K562 (cell line): ENCODE data around the gene NOSTRIN. TPM values are rescaled to one million over a fixed set of nuclear protein-coding genes. Genes with fewer than 3 reads are reported as not detected.

ENCODE experiments used
- ATAC-seq: fragments of 200-7000 bp; cut with Tn5 transposase; 3 replicates; pipeline ENCODE4 v1.9.1; 2020; ENCODE audit warnings: moderate library complexity
- BruUV-seq: library from RNA; stranded (reverse); fragments of 400-500 nt; replicated peaks from 2 replicates; lab custom pipeline; 2021; lab: Mats Ljungman, UMichigan
- CTCF ChIA-PET: fragments of 300-600 bp; formaldehyde crosslinking; extraction: SDS; loops from one replicate; lab custom pipeline; 2021; ENCODE audit warnings: low intra/inter-chr PET ratio; lab: Yijun Ruan, JAX
- POLR2A ChIA-PET: fragments of 300-600, 350-650 bp; sonication (Branson Sonifier 250); formaldehyde crosslinking; extraction: SDS; loops from one replicate; lab custom pipeline; 2021; ENCODE audit warnings: antibody characterized with exemption, inconsistent platforms; lab: Yijun Ruan, JAX
- DNase-seq, 4 experiments: peaks; one replicate each; pipeline versions ENCODE4 v3.0.0 to v3.0.0-alpha.2; 2011 to 2018; ENCODE audit warnings: low spot score in 3 of 4, mixed read lengths in 3 of 4; ENCODE audit errors: extremely low read depth in 1 of 4
- FAIRE-seq: peaks from 2 replicates; lab custom pipeline; 2011; peaks lifted over from hg19 to GRCh38; lab: Jason Lieb, UNC
- H2AFZ ChIP-seq: 2 replicates; pipeline ENCODE4 v1.6.0; 2011; ENCODE audit warnings: low read depth, low read length, control low read depth, inconsistent platforms
- H3K27ac ChIP-seq: fragments of 200-600 bp; 3 replicates; pipeline ENCODE4 v1.8.0; 2011; ENCODE audit warnings: low read depth, mild to moderate bottlenecking, control low read depth, inconsistent platforms, low read length, moderate library complexity, mixed read lengths; ENCODE audit errors: extremely low read depth
- H3K27me3 ChIP-seq, 2 experiments: fragments of 300-600 bp in 1 of 2; 2 replicates in 1 of 2; 3 replicates in 1 of 2; pipeline versions ENCODE4 v1.6.0 to v1.8.0; 2011; ENCODE audit warnings: inconsistent platforms in 2 of 2, low read length in 2 of 2, mild to moderate bottlenecking in 1 of 2, mixed read lengths in 1 of 2, moderate library complexity in 1 of 2; ENCODE audit not compliant: control insufficient read depth in 2 of 2, insufficient read depth in 2 of 2
- H3K36me3 ChIP-seq: fragments of 300-600 bp; 3 replicates; pipeline ENCODE4 v1.8.0; 2011; ENCODE audit warnings: mild to moderate bottlenecking, low read length, inconsistent platforms; ENCODE audit not compliant: control insufficient read depth, insufficient read depth
- H3K4me1 ChIP-seq, 2 experiments: fragments of 200-600 bp in 1 of 2; replicated peaks in 1 of 2; 2 replicates in 1 of 2; 3 replicates in 1 of 2; pipeline versions ENCODE4 v1.5.1 to v1.8.0; 2011; ENCODE audit warnings: inconsistent platforms in 2 of 2, low read length in 2 of 2, mild to moderate bottlenecking in 1 of 2, mixed read lengths in 1 of 2, moderate library complexity in 1 of 2; ENCODE audit not compliant: control insufficient read depth in 2 of 2, insufficient read depth in 2 of 2
- H3K4me2 ChIP-seq: 2 replicates; pipeline ENCODE4 v1.6.1; 2011; ENCODE audit warnings: low read length, control low read depth, inconsistent platforms, mixed read lengths; ENCODE audit not compliant: insufficient read depth
- H3K4me3 ChIP-seq: fragments of 200-600 bp; sonication (generic), shearing (Covaris generic); 2 replicates; pipeline ENCODE4 v1.5.1; 2016; ENCODE audit warnings: control low read depth, inconsistent platforms
- H3K79me2 ChIP-seq: fragments of 200-600 bp; 3 replicates; pipeline ENCODE4 v1.8.0; 2011; ENCODE audit warnings: low read length, inconsistent platforms; ENCODE audit not compliant: control insufficient read depth, insufficient read depth
- H3K9ac ChIP-seq, 2 experiments: 2 replicates each; pipeline versions ENCODE4 v1.6.0 to v1.6.1; 2011; ENCODE audit warnings: low read depth in 2 of 2, low read length in 2 of 2, control low read depth in 1 of 2, inconsistent platforms in 1 of 2, mild to moderate bottlenecking in 1 of 2, mixed read lengths in 1 of 2; ENCODE audit not compliant: insufficient read depth in 1 of 2
- H3K9me1 ChIP-seq: one replicate; pipeline ENCODE4 v1.6.0; 2011; ENCODE audit warnings: inconsistent platforms, mild to moderate bottlenecking, low read length, moderate library complexity; ENCODE audit not compliant: control insufficient read depth, insufficient read depth
- H3K9me3 ChIP-seq: replicated peaks from 2 replicates; pipeline ENCODE4 v1.5.1; 2011; ENCODE audit warnings: low read depth, low read length, inconsistent platforms; ENCODE audit not compliant: control insufficient read depth, insufficient read depth
- H4K20me1 ChIP-seq: replicated peaks from 2 replicates; pipeline ENCODE4 v1.6.1; 2011; ENCODE audit warnings: low read length, inconsistent platforms, mixed read lengths; ENCODE audit not compliant: control insufficient read depth, insufficient read depth
- EP400 ChIP-seq: fragments of 450-650 bp; IDR thresholded peaks from 2 replicates; pipeline ENCODE4 v1.6.1; 2017; ENCODE audit warnings: antibody characterized with exemption, mild to moderate bottlenecking, moderate library complexity
- FOXA3 ChIP-seq, 2 experiments: fragments of 450-650 bp in 1 of 2; sonication (generic) in 1 of 2; formaldehyde crosslinking; IDR thresholded peaks in 1 of 2; conservative IDR thresholded peaks in 1 of 2; 2 replicates each; pipeline versions ENCODE4 v1.4.0 to v1.8.0; 2020 to 2022; ENCODE audit warnings: mild to moderate bottlenecking in 2 of 2, missing genetic modification reagents in 1 of 2
- GTF2E2 ChIP-seq: fragments of 200-800 bp; sonication (Bioruptor generic); IDR thresholded peaks from 2 replicates; pipeline ENCODE4 v1.6.1; 2016; ENCODE audit warnings: missing genetic modification characterization, missing compliant biosample characterization
- MBD2 ChIP-seq: sonication (generic); IDR thresholded peaks from 2 replicates; pipeline ENCODE4 v1.6.1; 2016; ENCODE audit warnings: low read depth, borderline replicate concordance
- NR3C1 ChIP-seq: sonication (generic); formaldehyde crosslinking; IDR thresholded peaks from 2 replicates; pipeline ENCODE4 v1.8.1; 2022; ENCODE audit warnings: missing genetic modification reagents
- SNRNP70 ChIP-seq: fragments of 200-400 bp; formaldehyde crosslinking; optimal IDR thresholded peaks from 2 replicates; pipeline ENCODE3; 2017; ENCODE audit warnings: low read depth, low read length
- ZNF165 ChIP-seq: fragments of 250-450 bp; sonication (Bioruptor Pico); IDR thresholded peaks from 2 replicates; pipeline ENCODE4 v1.4.0; 2020; ENCODE audit warnings: borderline replicate concordance
- ZSCAN29 ChIP-seq: fragments of 450-650 bp; IDR thresholded peaks from 2 replicates; pipeline ENCODE4 v1.6.1; 2017
- WGBS: fragments of 100-300 bp; shearing (Covaris generic); methylation state at CpG from one replicate; pipeline ENCODE4 v1.1.6; 2016; ENCODE audit warnings: low coverage, mixed read lengths; ENCODE audit not compliant: insufficient coverage; ENCODE audit errors: missing lambda C conversion rate; 5-methylcytosine and 5-hydroxymethylcytosine counted together
- in situ Hi-C: fragments of 300-500 bp; cut with MboI; formaldehyde crosslinking; loops from 4 replicates; pipeline ENCODE4 v1.15.0; 2018; ENCODE audit warnings: inconsistent platforms, mixed read lengths
- intact Hi-C: fragments of 100-400 bp; cut with micrococcal nuclease; formaldehyde crosslinking; loops from 2 replicates; pipeline ENCODE4 v1.14.2; 2022
- polyA plus RNA-seq, 8 experiments: library from polyadenylated mRNA; depleted of rRNA in 4 of 8; stranded (reverse) in 5 of 8; unstranded in 3 of 8; fragments of >200 nt; fragmentation: Nextera tagmentation in 2 of 8; fragmentation: Illumina TruSeq in 1 of 8; extraction: Ambion mirVana in 2 of 8; extraction: Trizol in 1 of 8; gene quantifications; 2 replicates each; pipeline versions ENCODE4 v1.2.1 to v1.2.3, GENCODE V29; 2011 to 2014; ENCODE audit warnings: inconsistent platforms in 1 of 8, missing spikeins in 1 of 8
- total RNA-seq, 7 experiments: library from RNA; depleted of rRNA in 6 of 7; stranded (reverse); fragments of >200 nt in 6 of 7; fragmentation: Illumina TruSeq in 2 of 7; extraction: Trizol in 2 of 7; gene quantifications; 2 replicates each; pipeline versions ENCODE4 v1.2.1 to v1.2.3, GENCODE V29; 2011 to 2021; ENCODE audit warnings: low replicate concordance in 1 of 7
- TF ChIP-seq, protein P1 (sequence below): fragments of 250-450 bp; sonication (Bioruptor Pico); IDR thresholded peaks from 2 replicates; pipeline ENCODE4 v1.4.0; 2020; ENCODE audit warnings: mild to moderate bottlenecking, moderate library complexity
- TF ChIP-seq, protein P2 (sequence below): fragments of 250-450 bp; sonication (Bioruptor Pico); IDR thresholded peaks from 2 replicates; pipeline ENCODE4 v1.4.0; 2020; ENCODE audit warnings: mild to moderate bottlenecking

Gene NOSTRIN
- total and polyA plus RNA-seq, 9 of the 15 experiments (the other 6 are each of a cell fraction or from before 2014, with no cell fraction given): 26.7 to 82.9 (median 56.3) TPM

- Histone ChIP-seq H4K20me1 (no peaks in the 10 kb centered on the region), H3K36me3 (no peaks in the 10 kb centered on the region), H2AFZ (no peak overlapping the region; the same call in 1 of the 2 replicates), H3K9me1 (no peaks in the 10 kb centered on the region), H3K9me3 (no peaks in the 10 kb centered on the region), H3K27ac (no peak overlapping the region), H3K4me1 (no peaks in the 10 kb centered on the region), H3K4me2 (no peak overlapping the region), H3K27me3 (no peaks in the 10 kb centered on the region), H3K79me2 (no peaks in the 10 kb centered on the region), H3K9ac (no peak overlapping the region), H3K4me3 (no peak overlapping the region)
- CTCF ChIA-PET: no interaction called here
- no peak for DNase-seq
- in situ Hi-C loops (no loop called here), intact Hi-C loops (no loop called here)
- no peak; the same call in 2 of the 3 replicates for ATAC-seq
- no peak for FAIRE-seq
- WGBS: 52% methylated on average over 7 of the region's 7 CpGs
- POLR2A ChIA-PET: interaction anchor here (0.8 to 1.4 kb wide), 3 partner anchors 9 to 15 kb away, joined by 3 to 6 read pairs (median 4); no protein-coding TSS in a partner anchor
- TF ChIP-seq NR3C1 (CRISPR knock-in tag): no peak
- no peak for TF ChIP-seq FOXA3 (CRISPR knock-in tag; conservative IDR thresholded peaks at IDR 0.05 in 1 of 2, IDR thresholded peaks at IDR 0.05 in 1 of 2)
- TF ChIP-seq ZNF165 (CRISPR knock-in tag): no peak
- TF ChIP-seq ZSCAN29: no peak
- BruUV-seq: no TSS peak
These were observed 12.7 kb upstream of the NOSTRIN start for GRCh38 chr2:168789776-168790175.

DNA sequence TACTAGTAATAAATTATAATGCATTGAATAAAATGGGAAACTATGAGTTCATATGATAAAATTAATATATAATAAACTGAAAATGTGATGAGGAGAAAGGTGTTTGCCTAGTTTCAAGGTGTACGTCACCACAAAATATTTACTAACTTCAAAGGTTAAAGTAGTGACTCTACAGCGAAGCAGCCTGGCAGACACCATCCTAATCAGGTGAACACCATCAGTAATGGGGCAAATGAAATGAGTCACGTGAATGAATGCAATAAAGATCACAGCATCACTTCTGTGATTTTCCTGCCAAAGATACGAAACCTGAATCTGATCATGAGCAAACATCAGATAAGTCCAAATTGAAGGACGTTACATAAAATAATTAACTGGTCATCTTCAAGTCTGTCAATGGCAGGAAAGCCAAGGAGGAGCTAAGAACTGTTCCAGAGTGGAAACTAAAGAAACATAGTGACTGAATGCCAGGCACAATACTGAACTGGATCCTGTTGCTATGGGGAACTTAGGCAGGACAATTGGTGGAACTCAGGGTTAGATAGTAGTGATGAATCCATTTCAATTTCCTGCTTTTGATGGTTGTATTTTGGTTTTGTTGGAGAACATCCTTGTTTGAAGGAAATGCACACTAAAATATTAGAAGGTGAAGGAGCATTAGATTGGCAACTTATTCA lies 12.1 kb upstream of the NOSTRIN start:
- Histone ChIP-seq H3K36me3 (no peaks in the 10 kb centered on the region), H3K4me3 (no peak overlapping the region), H3K27me3 (no peaks in the 10 kb centered on the region), H3K4me1 (no peaks in the 10 kb centered on the region), H3K27ac (no peak overlapping the region), H2AFZ (peak overlapping the region; percentile 22; the same call in 1 of the 2 replicates), H3K79me2 (no peaks in the 10 kb centered on the region), H4K20me1 (no peaks in the 10 kb centered on the region), H3K9me3 (no peaks in the 10 kb centered on the region), H3K9me1 (no peaks in the 10 kb centered on the region), H3K9ac (no peak overlapping the region), H3K4me2 (no peak overlapping the region)
- WGBS: 65% methylated on average over 5 of the region's 5 CpGs
- DNase-seq (no peak), FAIRE-seq (no peak), ATAC-seq (no peak)
- ChIA-PET POLR2A (interaction anchor here (0.8 to 1.4 kb wide), 3 partner anchors 8 to 15 kb away, joined by 3 to 6 read pairs (median 4); no protein-coding TSS in a partner anchor), CTCF (no interaction called here)
- no TSS peak for BruUV-seq
- intact Hi-C loops (no loop called here), in situ Hi-C loops (no loop called here)
- TF ChIP-seq, protein P1, sequence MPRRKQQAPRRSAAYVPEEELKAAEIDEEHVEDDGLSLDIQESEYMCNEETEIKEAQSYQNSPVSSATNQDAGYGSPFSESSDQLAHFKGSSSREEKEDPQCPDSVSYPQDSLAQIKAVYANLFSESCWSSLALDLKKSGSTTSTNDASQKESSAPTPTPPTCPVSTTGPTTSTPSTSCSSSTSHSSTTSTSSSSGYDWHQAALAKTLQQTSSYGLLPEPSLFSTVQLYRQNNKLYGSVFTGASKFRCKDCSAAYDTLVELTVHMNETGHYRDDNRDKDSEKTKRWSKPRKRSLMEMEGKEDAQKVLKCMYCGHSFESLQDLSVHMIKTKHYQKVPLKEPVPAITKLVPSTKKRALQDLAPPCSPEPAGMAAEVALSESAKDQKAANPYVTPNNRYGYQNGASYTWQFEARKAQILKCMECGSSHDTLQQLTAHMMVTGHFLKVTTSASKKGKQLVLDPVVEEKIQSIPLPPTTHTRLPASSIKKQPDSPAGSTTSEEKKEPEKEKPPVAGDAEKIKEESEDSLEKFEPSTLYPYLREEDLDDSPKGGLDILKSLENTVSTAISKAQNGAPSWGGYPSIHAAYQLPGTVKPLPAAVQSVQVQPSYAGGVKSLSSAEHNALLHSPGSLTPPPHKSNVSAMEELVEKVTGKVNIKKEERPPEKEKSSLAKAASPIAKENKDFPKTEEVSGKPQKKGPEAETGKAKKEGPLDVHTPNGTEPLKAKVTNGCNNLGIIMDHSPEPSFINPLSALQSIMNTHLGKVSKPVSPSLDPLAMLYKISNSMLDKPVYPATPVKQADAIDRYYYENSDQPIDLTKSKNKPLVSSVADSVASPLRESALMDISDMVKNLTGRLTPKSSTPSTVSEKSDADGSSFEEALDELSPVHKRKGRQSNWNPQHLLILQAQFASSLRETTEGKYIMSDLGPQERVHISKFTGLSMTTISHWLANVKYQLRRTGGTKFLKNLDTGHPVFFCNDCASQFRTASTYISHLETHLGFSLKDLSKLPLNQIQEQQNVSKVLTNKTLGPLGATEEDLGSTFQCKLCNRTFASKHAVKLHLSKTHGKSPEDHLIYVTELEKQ (CRISPR knock-in tag): no peak
- TF ChIP-seq GTF2E2 (tag): no peak
- TF ChIP-seq, protein P2, sequence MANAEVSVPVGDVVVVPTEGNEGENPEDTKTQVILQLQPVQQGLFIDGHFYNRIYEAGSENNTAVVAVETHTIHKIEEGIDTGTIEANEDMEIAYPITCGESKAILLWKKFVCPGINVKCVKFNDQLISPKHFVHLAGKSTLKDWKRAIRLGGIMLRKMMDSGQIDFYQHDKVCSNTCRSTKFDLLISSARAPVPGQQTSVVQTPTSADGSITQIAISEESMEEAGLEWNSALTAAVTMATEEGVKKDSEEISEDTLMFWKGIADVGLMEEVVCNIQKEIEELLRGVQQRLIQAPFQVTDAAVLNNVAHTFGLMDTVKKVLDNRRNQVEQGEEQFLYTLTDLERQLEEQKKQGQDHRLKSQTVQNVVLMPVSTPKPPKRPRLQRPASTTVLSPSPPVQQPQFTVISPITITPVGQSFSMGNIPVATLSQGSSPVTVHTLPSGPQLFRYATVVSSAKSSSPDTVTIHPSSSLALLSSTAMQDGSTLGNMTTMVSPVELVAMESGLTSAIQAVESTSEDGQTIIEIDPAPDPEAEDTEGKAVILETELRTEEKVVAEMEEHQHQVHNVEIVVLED (CRISPR knock-in tag): no peak
- TF ChIP-seq SNRNP70: no peak
- no peak for TF ChIP-seq EP400
- no peak for TF ChIP-seq MBD2
